ENCODE measurements around the gene TEKT5.

TEKT5 gene

DNA sequence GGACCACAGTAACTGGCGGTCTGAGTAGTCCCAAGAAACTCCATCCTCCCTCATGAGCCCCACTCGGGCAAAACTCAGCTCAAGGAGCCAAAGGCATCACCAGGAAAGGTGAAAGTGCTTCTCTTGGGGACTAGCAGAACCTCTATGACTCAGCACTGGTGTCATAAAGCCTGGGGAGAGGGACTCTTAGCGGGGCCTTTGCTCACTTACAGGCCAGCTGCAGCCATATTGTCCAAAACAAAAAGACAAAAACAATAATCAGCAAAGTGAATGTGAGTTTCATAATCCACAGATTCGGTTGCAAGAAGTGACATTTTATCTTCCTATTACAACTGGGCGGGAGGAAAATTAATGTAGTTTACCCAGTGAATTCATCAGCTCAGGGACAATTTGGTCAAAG is at the start of gene TEKT5:
Gene TEKT5 (minus strand): TSS at position 101 of the 400 bp plus-strand sequence. CDS start 57 bp downstream, at position 44.
- Histone ChIP-seq H3K9me2 (replicated peaks; ENCODE audit: low read depth, low read length) (no peaks in the 10 kb centered on the region), H3K9me3 (ENCODE audit: insufficient read depth, low read depth, low read length) (no peaks in the 10 kb centered on the region), H3K27me3 (ENCODE audit: insufficient read depth, low read length, poor library complexity, severe bottlenecking) (no peaks in the 10 kb centered on the region), H3K4me1 (ENCODE audit: insufficient read depth, low read length, poor library complexity, severe bottlenecking) (no peaks in the 10 kb centered on the region), H3K4me3 (ENCODE audit: low read length, poor library complexity, severe bottlenecking) (no peak within 1 kb of the TSS), H3K9ac (ENCODE audit: low read depth, low read length, poor library complexity, severe bottlenecking) (no peak within 1 kb of the TSS), H2AFZ (ENCODE audit: low read length) (no peak within 1 kb of the TSS), H3K4me2 (ENCODE audit: low read depth, low read length, poor library complexity, severe bottlenecking) (no peak within 1 kb of the TSS), H3K36me3 (ENCODE audit: insufficient read depth, low read length) (no peaks in the 10 kb centered on the region), H3K79me2 (ENCODE audit: insufficient read depth, low read length) (no peaks in the 10 kb centered on the region), H3F3A (ENCODE audit: low read depth) (no peaks in the 10 kb centered on the region), H4K20me1 (ENCODE audit: insufficient read depth, low read length, poor library complexity, severe bottlenecking) (no peaks in the 10 kb centered on the region)
- TF ChIP-seq CTCF (conservative IDR thresholded peaks at IDR 0.05; ENCODE audit: low read length) (no peak), EZH2phosphoT487 (IDR thresholded peaks at IDR 0.05; ENCODE audit: borderline replicate concordance) (no peak)

DNA sequence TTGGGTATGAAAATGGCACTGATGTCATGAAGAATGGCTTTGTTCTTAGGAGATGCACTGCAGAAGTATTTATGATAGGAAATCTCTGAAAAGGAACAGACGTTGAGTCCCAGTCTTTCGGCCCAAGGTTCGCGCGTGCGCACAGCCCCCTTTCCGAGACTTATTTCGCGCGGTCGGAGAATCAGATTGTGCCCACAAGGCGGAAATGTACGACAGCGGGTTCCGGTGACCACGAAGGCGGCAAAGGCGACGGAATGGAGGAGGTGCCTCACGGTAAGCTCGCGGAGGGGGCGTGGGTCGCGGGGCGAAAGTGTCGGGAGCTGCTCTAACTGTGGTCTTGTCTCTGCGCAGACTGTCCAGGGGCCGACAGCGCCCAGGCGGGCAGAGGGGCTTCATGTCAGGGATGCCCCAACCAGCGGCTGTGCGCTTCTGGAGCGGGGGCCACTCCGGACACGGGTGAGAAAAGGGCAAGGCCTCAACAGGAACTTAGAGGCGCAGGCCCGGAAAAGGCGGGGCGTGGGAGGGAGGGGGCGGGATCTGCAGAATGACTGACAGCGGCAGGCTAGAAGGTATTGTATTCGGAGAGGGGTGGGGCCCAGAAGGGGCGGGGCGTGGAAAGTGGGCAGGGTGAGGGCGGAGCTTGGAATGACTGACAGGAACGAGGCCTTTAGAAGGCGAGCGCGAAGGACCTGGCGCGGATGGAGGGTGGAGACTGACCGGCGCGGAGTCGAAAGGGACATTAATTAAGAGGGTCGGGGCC is 49.1 kb upstream of the TEKT5 start, which contains the start of gene NUBP1:
Gene NUBP1 (plus strand): TSS at position 233 of the 760 bp plus-strand sequence. CDS start 22 bp downstream, at position 255.
- Histone ChIP-seq H3K9me3 (ENCODE audit: insufficient read depth, low read depth, low read length) (no peaks in the 10 kb centered on the region), H3K36me3 (ENCODE audit: insufficient read depth, low read length) (no peaks in the 10 kb centered on the region), H3F3A (ENCODE audit: low read depth) (no peaks in the 10 kb centered on the region), H3K4me2 (ENCODE audit: low read depth, low read length, poor library complexity, severe bottlenecking) (peak within 1 kb of the TSS; percentile 85), H3K4me3 (ENCODE audit: low read length, poor library complexity, severe bottlenecking) (peak within 1 kb of the TSS; percentile 76), H3K9me2 (replicated peaks; ENCODE audit: low read depth, low read length) (no peaks in the 10 kb centered on the region), H4K20me1 (ENCODE audit: insufficient read depth, low read length, poor library complexity, severe bottlenecking) (no peaks in the 10 kb centered on the region), H3K79me2 (ENCODE audit: insufficient read depth, low read length) (no peaks in the 10 kb centered on the region), H3K27me3 (ENCODE audit: insufficient read depth, low read length, poor library complexity, severe bottlenecking) (no peaks in the 10 kb centered on the region), H2AFZ (ENCODE audit: low read length) (peak within 1 kb of the TSS; percentile 81), H3K4me1 (ENCODE audit: insufficient read depth, low read length, poor library complexity, severe bottlenecking) (peaks cover 9% of the 10 kb centered on the region), H3K9ac (ENCODE audit: low read depth, low read length, poor library complexity, severe bottlenecking) (peak within 1 kb of the TSS; percentile 69)
- TF ChIP-seq CTCF (conservative IDR thresholded peaks at IDR 0.05; ENCODE audit: low read length) = no peak
- no peak for TF ChIP-seq EZH2phosphoT487 (IDR thresholded peaks at IDR 0.05; ENCODE audit: borderline replicate concordance)

DNA sequence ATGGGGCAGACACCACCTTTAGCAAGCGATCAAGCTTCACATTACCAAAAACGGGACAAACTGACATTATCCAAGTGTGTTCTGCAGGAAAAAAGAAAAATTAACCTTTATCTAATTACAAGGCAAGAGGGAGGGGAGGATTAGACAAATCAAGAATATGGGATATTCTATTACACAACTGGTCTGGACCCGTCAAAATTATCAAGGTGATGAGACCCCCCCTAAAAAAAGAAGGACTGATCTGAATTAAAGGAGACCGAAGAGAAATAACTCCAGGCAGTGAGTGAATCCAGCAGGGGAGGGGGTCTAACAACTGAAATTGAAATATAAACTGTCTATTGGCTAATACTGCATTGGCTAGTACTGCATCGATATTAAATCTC is 48.5 kb upstream of the TEKT5 start:
- Histone ChIP-seq H3K79me2 (ENCODE audit: insufficient read depth, low read length) (no peaks in the 10 kb centered on the region), H3K4me1 (ENCODE audit: insufficient read depth, low read length, poor library complexity, severe bottlenecking) (peaks cover 9% of the 10 kb centered on the region), H2AFZ (ENCODE audit: low read length) (peak overlapping the region; percentile 81), H3K9me2 (replicated peaks; ENCODE audit: low read depth, low read length) (no peaks in the 10 kb centered on the region), H4K20me1 (ENCODE audit: insufficient read depth, low read length, poor library complexity, severe bottlenecking) (no peaks in the 10 kb centered on the region), H3K4me2 (ENCODE audit: low read depth, low read length, poor library complexity, severe bottlenecking) (peak overlapping the region; percentile 81), H3K9me3 (ENCODE audit: insufficient read depth, low read depth, low read length) (no peaks in the 10 kb centered on the region), H3K27me3 (ENCODE audit: insufficient read depth, low read length, poor library complexity, severe bottlenecking) (no peaks in the 10 kb centered on the region), H3K36me3 (ENCODE audit: insufficient read depth, low read length) (no peaks in the 10 kb centered on the region), H3K9ac (ENCODE audit: low read depth, low read length, poor library complexity, severe bottlenecking) (peak overlapping the region; percentile 69), H3K4me3 (ENCODE audit: low read length, poor library complexity, severe bottlenecking) (peak overlapping the region; percentile 76), H3F3A (ENCODE audit: low read depth) (no peaks in the 10 kb centered on the region)
- TF ChIP-seq EZH2phosphoT487 (IDR thresholded peaks at IDR 0.05; ENCODE audit: borderline replicate concordance) = no peak
- TF ChIP-seq CTCF (conservative IDR thresholded peaks at IDR 0.05; ENCODE audit: low read length) = no peak
